SK-N-SH treated with all-trans-retinoic acid at 6 μM for 48 hours (cell line): Measurements from ENCODE around the gene VHLL.
"Not testable (repeated sequence)": the region's sequence is repeated elsewhere in the genome, so short reads cannot be mapped to it uniquely, and the experiment has no call there.

Experiments
- ATAC-seq: fragments of 200-7000 bp; cut with Tn5 transposase; 3 replicates; pipeline ENCODE4 v1.9.1; 2020; ENCODE audit warnings: mild to moderate bottlenecking, moderate library complexity
- ARNTL ChIP-seq: fragments of 450-650 bp; formaldehyde crosslinking; IDR thresholded peaks from 2 replicates; pipeline ENCODE4 v1.5.0; 2020; ENCODE audit warnings: low read depth, mild to moderate bottlenecking, moderate library complexity, borderline replicate concordance
- CSDC2 ChIP-seq: fragments of 250-450 bp; sonication (Bioruptor Pico); IDR thresholded peaks from 2 replicates; pipeline ENCODE4 v1.5.0; 2020; ENCODE audit warnings: mild to moderate bottlenecking, moderate library complexity
- CSRNP3 ChIP-seq: fragments of 250-450 bp; sonication (Bioruptor Pico); IDR thresholded peaks from 2 replicates; pipeline ENCODE4 v1.5.1; 2021; ENCODE audit warnings: mild to moderate bottlenecking, moderate library complexity
- ESRRG ChIP-seq: fragments of 250-450 bp; sonication (Bioruptor Pico); IDR thresholded peaks from 2 replicates; pipeline ENCODE4 v1.6.1; 2021; ENCODE audit warnings: mild to moderate bottlenecking
- GLIS3 ChIP-seq: fragments of 250-450 bp; sonication (Bioruptor Pico); IDR thresholded peaks from 2 replicates; pipeline ENCODE4 v1.5.0; 2020; ENCODE audit warnings: mild to moderate bottlenecking, moderate library complexity
- ISL1 ChIP-seq: fragments of 250-450 bp; sonication (Bioruptor Pico); IDR thresholded peaks from 2 replicates; pipeline ENCODE4 v2.1.2; 2022; ENCODE audit warnings: mild to moderate bottlenecking, moderate library complexity
- OSR1 ChIP-seq: fragments of 250-450 bp; sonication (Bioruptor Pico); IDR thresholded peaks from 2 replicates; pipeline ENCODE4 v1.8.0; 2022; ENCODE audit warnings: moderate library complexity, mild to moderate bottlenecking, inconsistent platforms
- PATZ1 ChIP-seq: fragments of 250-450 bp; sonication (Bioruptor Pico); IDR thresholded peaks from 2 replicates; pipeline ENCODE4 v1.8.0; 2020; ENCODE audit warnings: mild to moderate bottlenecking, moderate library complexity, borderline replicate concordance
- RARB ChIP-seq: fragments of 250-450 bp; sonication (Bioruptor Pico); IDR thresholded peaks from 2 replicates; pipeline ENCODE4 v1.8.0; 2021; ENCODE audit warnings: mild to moderate bottlenecking, moderate library complexity
- SNAI2 ChIP-seq: fragments of 250-450 bp; sonication (Bioruptor Pico); IDR thresholded peaks from 2 replicates; pipeline ENCODE4 v1.5.0; 2020; ENCODE audit warnings: mild to moderate bottlenecking, moderate library complexity
- TCF4 ChIP-seq: fragments of 250-450 bp; sonication (Bioruptor Pico); IDR thresholded peaks from 2 replicates; pipeline ENCODE4 v1.8.0; 2021; ENCODE audit warnings: mild to moderate bottlenecking, moderate library complexity, borderline replicate concordance
- TOX ChIP-seq: fragments of 250-450 bp; sonication (Bioruptor Pico); IDR thresholded peaks from 2 replicates; pipeline ENCODE4 v1.8.0; 2021; ENCODE audit warnings: mild to moderate bottlenecking, moderate library complexity, borderline replicate concordance
- TSHZ2 ChIP-seq: fragments of 250-450 bp; sonication (Bioruptor Pico); IDR thresholded peaks from 2 replicates; pipeline ENCODE4 v1.5.0; 2020; ENCODE audit warnings: mild to moderate bottlenecking, moderate library complexity
- ZC3H10 ChIP-seq: fragments of 250-450 bp; sonication (Bioruptor Pico); IDR thresholded peaks from 2 replicates; pipeline ENCODE4 v1.5.1; 2021; ENCODE audit warnings: mild to moderate bottlenecking, moderate library complexity
- ZFP3 ChIP-seq: fragments of 250-450 bp; sonication (Bioruptor Pico); IDR thresholded peaks from 2 replicates; pipeline ENCODE4 v1.5.0; 2020; ENCODE audit warnings: mild to moderate bottlenecking, moderate library complexity
- ZNF565 ChIP-seq: fragments of 450-650 bp; formaldehyde crosslinking; conservative IDR thresholded peaks from 2 replicates; pipeline ENCODE4 v1.5.0; 2020; ENCODE audit warnings: low read depth, mild to moderate bottlenecking, moderate library complexity
- ZNF70 ChIP-seq: fragments of 450-650 bp; formaldehyde crosslinking; IDR thresholded peaks from 2 replicates; pipeline ENCODE4 v1.5.0; 2020; ENCODE audit warnings: mild to moderate bottlenecking, moderate library complexity
- ZNF8 ChIP-seq: fragments of 450-650 bp; formaldehyde crosslinking; IDR thresholded peaks from 2 replicates; pipeline ENCODE4 v1.5.0; 2020; ENCODE audit warnings: mild to moderate bottlenecking, moderate library complexity
- TF ChIP-seq, protein P1 (sequence below): fragments of 250-450 bp; sonication (Bioruptor Pico); IDR thresholded peaks from 2 replicates; pipeline ENCODE4 v1.5.1; 2020; ENCODE audit warnings: low read depth, mild to moderate bottlenecking, moderate library complexity

Gene VHLL

GRCh38 chr1:156298852-156299357, at the start of gene VHLL:
TSS of gene VHLL (minus strand) at chr1:156299307. CDS start at chr1:156299189, 118 bp downstream.
- TF ChIP-seq PATZ1 (CRISPR knock-in tag) = no peak
- no peak for TF ChIP-seq ESRRG (CRISPR knock-in tag)
- TF ChIP-seq OSR1 = no peak
- TF ChIP-seq ZNF70 (CRISPR knock-in tag) = no peak
- TF ChIP-seq ZFP3 (CRISPR knock-in tag) = no peak
- TF ChIP-seq CSDC2 (CRISPR knock-in tag) = no peak
- no peak for TF ChIP-seq ARNTL
- TF ChIP-seq GLIS3 (CRISPR knock-in tag) = no peak
- TF ChIP-seq, all 23 proteins: peak for 0
- ATAC-seq = no peak

DNA sequence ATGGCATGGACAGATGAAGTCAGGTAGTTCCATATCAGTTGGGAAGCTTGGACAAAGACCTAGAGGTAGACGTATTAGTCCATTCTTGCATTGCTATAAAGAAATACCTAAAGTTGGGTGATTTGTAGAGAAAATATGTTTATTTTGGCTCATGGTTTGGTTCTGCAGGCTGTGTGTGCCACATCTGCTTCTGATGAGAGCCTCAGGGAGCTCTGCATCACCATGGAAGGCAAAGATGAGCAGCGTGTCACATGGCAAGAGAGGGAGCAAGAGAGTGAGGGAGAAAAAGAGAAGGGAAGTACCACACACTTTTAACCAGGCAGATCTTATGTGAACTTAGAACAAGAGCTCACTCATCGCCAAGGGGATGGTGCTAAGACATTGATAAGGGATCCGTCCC, 48.2 kb upstream of the VHLL start:
- no peak for TF ChIP-seq SNAI2
- TF ChIP-seq ZNF565 (CRISPR knock-in tag) = no peak
- TF ChIP-seq RARB = no peak
- TF ChIP-seq ZFP3 (CRISPR knock-in tag) = no peak
- no peak for TF ChIP-seq TOX (CRISPR knock-in tag)
- TF ChIP-seq CSDC2 (CRISPR knock-in tag) = no peak
- TF ChIP-seq OSR1 = no peak
- TF ChIP-seq TCF4 (CRISPR knock-in tag) = 0 out of 2 replicates have a peak, but pooled peaks have one; percentile 43
- no peak for TF ChIP-seq ZNF8 (CRISPR knock-in tag)
- peak; percentile 90 for ATAC-seq

GRCh38 chr1:156346636-156347035, 47.5 kb upstream of the VHLL start:
- peak; percentile 80 for ATAC-seq
- TF ChIP-seq TSHZ2 = 0 out of 2 replicates have a peak, but pooled peaks have one; percentile 12
- no peak for TF ChIP-seq ZNF8 (CRISPR knock-in tag)
- TF ChIP-seq TOX (CRISPR knock-in tag) = no peak
- TF ChIP-seq CSDC2 (CRISPR knock-in tag) = no peak
- TF ChIP-seq, protein P1, sequence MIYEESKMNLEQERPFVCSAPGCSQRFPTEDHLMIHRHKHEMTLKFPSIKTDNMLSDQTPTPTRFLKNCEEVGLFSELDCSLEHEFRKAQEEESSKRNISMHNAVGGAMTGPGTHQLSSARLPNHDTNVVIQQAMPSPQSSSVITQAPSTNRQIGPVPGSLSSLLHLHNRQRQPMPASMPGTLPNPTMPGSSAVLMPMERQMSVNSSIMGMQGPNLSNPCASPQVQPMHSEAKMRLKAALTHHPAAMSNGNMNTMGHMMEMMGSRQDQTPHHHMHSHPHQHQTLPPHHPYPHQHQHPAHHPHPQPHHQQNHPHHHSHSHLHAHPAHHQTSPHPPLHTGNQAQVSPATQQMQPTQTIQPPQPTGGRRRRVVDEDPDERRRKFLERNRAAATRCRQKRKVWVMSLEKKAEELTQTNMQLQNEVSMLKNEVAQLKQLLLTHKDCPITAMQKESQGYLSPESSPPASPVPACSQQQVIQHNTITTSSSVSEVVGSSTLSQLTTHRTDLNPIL = no peak
- TF ChIP-seq ZNF565 (CRISPR knock-in tag) = no peak
- TF ChIP-seq TCF4 (CRISPR knock-in tag) = peak; percentile 46; the same call in 1 of the 2 replicates
- TF ChIP-seq RARB = no peak
- TF ChIP-seq ESRRG (CRISPR knock-in tag) = no peak
- TF ChIP-seq ZNF70 (CRISPR knock-in tag) = peak; percentile 68; the same call in 1 of the 2 replicates
- TF ChIP-seq PATZ1 (CRISPR knock-in tag) = no peak
- TF ChIP-seq CSRNP3 (CRISPR knock-in tag) = no peak
- TF ChIP-seq ZC3H10 (CRISPR knock-in tag) = no peak
- no peak for TF ChIP-seq SNAI2
- no peak for TF ChIP-seq ISL1 (CRISPR knock-in tag)

DNA sequence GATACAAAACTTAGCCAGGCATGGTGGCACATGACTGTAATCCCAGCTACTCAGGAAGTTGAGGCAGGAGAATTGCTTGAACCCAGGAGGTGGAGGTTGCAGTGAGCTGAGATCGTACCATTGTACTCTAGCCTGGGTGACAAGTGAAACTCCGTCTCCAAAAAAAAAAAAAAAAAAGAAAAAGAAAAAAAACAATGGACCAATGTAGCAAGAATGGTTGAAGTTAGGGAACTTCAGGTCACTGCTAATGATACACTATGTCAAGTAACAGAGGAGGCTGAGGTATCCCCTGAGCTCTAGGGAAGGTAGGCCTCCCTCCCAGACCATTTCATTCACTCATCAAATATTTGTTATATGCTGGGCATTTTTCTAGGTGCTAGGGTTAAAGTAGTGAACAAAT, 46.9 kb upstream of the VHLL start:
- ATAC-seq = not testable (repeated sequence)
